Heart left ventricle (tissue), 16 donors: ENCODE results near the gene ADSS1. TPM values are rescaled to one million over a fixed set of nuclear protein-coding genes. Genes with fewer than 3 reads are reported as not detected.

Experiments
- ATAC-seq, 4 donors: fragments of 200-7000 bp; cut with Tn5 transposase; one replicate each; pipeline ENCODE4 v1.9.1; 2020 to 2022; ENCODE audit warnings: moderate library complexity in 4 of 4, mild to moderate bottlenecking in 3 of 4, moderate number of reproducible peaks in 1 of 4
- DNase-seq, 5 donors: peaks; one replicate each; pipeline ENCODE4 v3.0.0-alpha.2; 2020
- H3K27ac ChIP-seq, 12 donors: fragments of 200-600 bp; sonication (generic) in 4 of 12; one replicate each; pipeline versions ENCODE4 v1.5.0 to v1.8.0; 2016 to 2022; ENCODE audit warnings: mild to moderate bottlenecking in 2 of 12
- H3K27me3 ChIP-seq, 9 donors: fragments of 200-600 bp; sonication (generic) in 2 of 9; one replicate each; pipeline versions ENCODE4 v1.5.1 to v1.8.0; 2016 to 2022; ENCODE audit warnings: mild to moderate bottlenecking in 3 of 9
- H3K36me3 ChIP-seq, 9 donors: fragments of 200-600 bp; sonication (generic) in 2 of 9; one replicate each; pipeline versions ENCODE4 v1.5.0 to v1.8.0; 2018 to 2022; ENCODE audit warnings: mild to moderate bottlenecking in 2 of 9
- H3K4me1 ChIP-seq, 12 donors: fragments of 200-600 bp; sonication (generic) in 4 of 12; one replicate each; pipeline versions ENCODE4 v1.5.0 to v1.8.0; 2016 to 2022; ENCODE audit warnings: mild to moderate bottlenecking in 3 of 12
- H3K4me3 ChIP-seq, 12 donors: fragments of 200-600 bp; sonication (generic) in 4 of 12; one replicate each; pipeline versions ENCODE4 v1.5.0 to v1.8.0; 2017 to 2022; ENCODE audit warnings: mild to moderate bottlenecking in 9 of 12, moderate library complexity in 4 of 12
- H3K9me3 ChIP-seq, 12 donors: fragments of 200-600 bp; sonication (generic) in 4 of 12; one replicate each; pipeline versions ENCODE4 v1.5.0 to v1.8.0; 2016 to 2022; ENCODE audit warnings: mild to moderate bottlenecking in 1 of 12
- CTCF ChIP-seq, 12 donors: fragments of 200-600 bp; sonication (generic) in 4 of 12; IDR thresholded peaks; one replicate each; pipeline versions ENCODE4 v1.5.0 to v1.8.0; 2018 to 2022; ENCODE audit warnings: antibody characterized with exemption in 12 of 12, mild to moderate bottlenecking in 5 of 12
- POLR2A ChIP-seq, 2 donors: fragments of 450-650 bp; IDR thresholded peaks; one replicate each; pipeline ENCODE4 v1.6.1; 2017; ENCODE audit warnings: antibody characterized with exemption in 2 of 2, mild to moderate bottlenecking in 2 of 2, moderate library complexity in 2 of 2
- WGBS, 4 donors: extraction: QIAGEN DNeasy Blood & Tissue Kit in 2 of 4; methylation state at CpG; one replicate each; pipeline versions ENCODE4 v1.1.5 to v1.1.7; 2013 to 2018; 5-methylcytosine and 5-hydroxymethylcytosine counted together
- intact Hi-C, 10 donors: fragments of 100-400 bp; cut with DNase I; formaldehyde crosslinking; loops; one replicate each; pipeline versions ENCODE4 v1.11.1 to v1.14.2; 2022
- polyA plus RNA-seq, 2 donors: library from polyadenylated mRNA; stranded (reverse); fragments of 200-250 nt; gene quantifications; one replicate each; pipeline ENCODE4 v1.2.3, GENCODE V29; 2013
- total RNA-seq, 9 donors: library from RNA; depleted of rRNA in 2 of 9; stranded (reverse); fragments of >200 nt in 2 of 9; fragmentation: NEBNext Ultra II Directional in 3 of 9; extraction: Animal tissue kit (Norgen Biotek cat#: 25700) in 3 of 9; gene quantifications; one replicate each; pipeline versions ENCODE4 v1.1.0 to v1.2.4, GENCODE V29; 2016 to 2023
- donor health status: ischemic (EF 13 %, LVEDD 7.1; RV severe dilation, severe dysfunction).
- donor health status: healthy with polysubstance abuse.
- donor health status: DM: no; HTN: yes; CAD: no.
- donor health status: DM: no; HTN: no; CAD: no.
- donor health status: ischemic (EF 25% LVEDD 6.9; RV normal size, moderate dysfunction).
- donor health status: ischemic (EF 25% LVEDD 5.7; RV mildly dilated, moderate dysfunction).
- donor health status: healthy.
- donor health status: DM: yes; HTN: yes; CAD: no.
- donor health status: ischemic (EF 35%, LVEDD 5.7; RV mildly dilated, moderate dysfunction).
- donor health status: nonischemic (EF 11% LVEDD 7.7; RV severe dilation, severe dysfunction).
- donor health status: DM: yes; HTN: yes; CAD: no.
- donor health status: PGD.
- donor health status: ischemic (EF 29% LVEDD 5.4; RV normal size, mild dysfunction).
- donor health status: nonischemic (EF 23%, LVEDD 6.1; RV moderate dilation, normal function).

The ADSS1 gene
- total and polyA plus RNA-seq, 11 donors = 64.7 to 258 (median 160) TPM

GRCh38 chr14:104777808-104778249 is 53.8 kb downstream of the ADSS1 start:
- no peaks in the 10 kb centered on the region for H3K4me1 ChIP-seq
- WGBS, 4 donors = 75 to 87% (median 84%) methylated on average over 13 to 15 of the region's 15 CpGs
- TF ChIP-seq CTCF (IDR thresholded peaks at IDR 0.05) (no peak), POLR2A (IDR thresholded peaks at IDR 0.05) (no peak)
- H3K4me3 ChIP-seq = no peak overlapping the region
- no peak overlapping the region for H3K27ac ChIP-seq
- intact Hi-C loops = no loop called here
- ATAC-seq = no peak
- H3K9me3 ChIP-seq = no peaks in the 10 kb centered on the region
- H3K27me3 ChIP-seq = no peaks in the 10 kb centered on the region
- DNase-seq = no peak
- H3K36me3 ChIP-seq = peaks cover 0 to 63% (median 33%) of the 10 kb centered on the region in 9 donors

- Histone ChIP-seq H3K36me3 (peaks cover 0 to 54% (median 25%) of the 10 kb centered on the region in 9 donors), H3K9me3 (no peaks in the 10 kb centered on the region), H3K4me3 (no peak overlapping the region), H3K4me1 (peaks cover 0 to 3% (median 0%) of the 10 kb centered on the region in 12 donors), H3K27ac (no peak overlapping the region), H3K27me3 (no peaks in the 10 kb centered on the region)
- DNase-seq = no peak
- ATAC-seq = no peak
- intact Hi-C loops = no loop called here
- WGBS, 4 donors = 86 to 100% (median 91%) methylated on average over 4 to 15 of the region's 15 CpGs
- no peak for TF ChIP-seq POLR2A (IDR thresholded peaks at IDR 0.05)
- TF ChIP-seq CTCF (IDR thresholded peaks at IDR 0.05) = no peak
These were observed 54.8 kb downstream of the ADSS1 start for GRCh38 chr14:104778694-104779331.

GRCh38 chr14:104779776-104780512 is 55.9 kb downstream of the ADSS1 start:
- TF ChIP-seq POLR2A (IDR thresholded peaks at IDR 0.05) = no peak
- TF ChIP-seq CTCF (IDR thresholded peaks at IDR 0.05) = no peak
- 90 to 94% (median 92%) methylated on average over 27 to 32 of the region's 32 CpGs for WGBS, 4 donors
- no peak for DNase-seq
- Histone ChIP-seq H3K27me3 (no peaks in the 10 kb centered on the region), H3K9me3 (no peaks in the 10 kb centered on the region), H3K27ac (no peak overlapping the region), H3K36me3 (peaks cover 0 to 46% (median 21%) of the 10 kb centered on the region in 9 donors), H3K4me1 (peaks cover 0 to 15% (median 0%) of the 10 kb centered on the region in 12 donors), H3K4me3 (no peak overlapping the region)
- ATAC-seq = no peak
- intact Hi-C loops = no loop called here

- no peak overlapping the region for H3K27ac ChIP-seq
These were observed 56.5 kb downstream of the ADSS1 start for GRCh38 chr14:104780513-104781030.

More at GRCh38 chr14:104780513-104781030, 56.5 kb downstream of the ADSS1 start:
- Histone ChIP-seq H3K9me3 (no peaks in the 10 kb centered on the region), H3K27me3 (no peaks in the 10 kb centered on the region), H3K36me3 (peaks cover 0 to 41% (median 17%) of the 10 kb centered on the region in 9 donors), H3K4me1 (peaks cover 0 to 19% (median 0%) of the 10 kb centered on the region in 12 donors), H3K4me3 (no peak overlapping the region)
- DNase-seq (no peak), ATAC-seq (no peak)
- intact Hi-C loops = no loop called here
- WGBS, 4 donors = 91 to 94% (median 92%) methylated on average over 11 to 24 of the region's 24 CpGs
- no peak for TF ChIP-seq POLR2A (IDR thresholded peaks at IDR 0.05)
- no peak for TF ChIP-seq CTCF (IDR thresholded peaks at IDR 0.05)
